OCI-M2 (cell line): Measurements from ENCODE around the gene PRPF40B.

Experiments
- DNase-seq: peaks from one replicate; lab custom pipeline; 2025; ENCODE audit not compliant: unreplicated experiment; lab: John Stamatoyannopoulos, UW

PRPF40B gene

GRCh38 chr12:49680075-49680474 lies 56.7 kb downstream of the PRPF40B start:
- DNase-seq: no peak

- DNase-seq: no peak
Observed at GRCh38 chr12:49683599-49684309, 60.4 kb downstream of the PRPF40B start.

GRCh38 chr12:49684310-49684854 lies 61.0 kb downstream of the PRPF40B start:
- DNase-seq: no peak

GRCh38 chr12:49687941-49688340 lies 64.6 kb downstream of the PRPF40B start:
- no peak for DNase-seq

GRCh38 chr12:49689237-49689636 lies 65.9 kb downstream of the PRPF40B start:
- no peak for DNase-seq

GRCh38 chr12:49689785-49690184 lies 66.4 kb downstream of the PRPF40B start:
- DNase-seq: no peak

- DNase-seq: no peak
Observed at GRCh38 chr12:49692851-49693250, 69.5 kb downstream of the PRPF40B start.

- DNase-seq: no peak
Observed at GRCh38 chr12:49693931-49694444, 70.6 kb downstream of the PRPF40B start.
